Measurements from ENCODE around the gene SCP2.

Gene SCP2

GRCh38 chr1:53062708-53063591, 135.9 kb downstream of the SCP2 start:
- H3K4me3 ChIP-seq (ENCODE audit: insufficient read depth, low read length, poor library complexity, severe bottlenecking) = no peak overlapping the region
- H3K27ac ChIP-seq (ENCODE audit: low read depth, low read length) = no peak overlapping the region
- H2AFZ ChIP-seq (ENCODE audit: low read depth, low read length, severe bottlenecking) = no peak overlapping the region
- TF ChIP-seq EZH2phosphoT487 (conservative IDR thresholded peaks at IDR 0.05; ENCODE audit: low read length) (no peak), CTCF (IDR thresholded peaks at IDR 0.05; ENCODE audit: insufficient read depth, low read length, poor library complexity, severe bottlenecking) (no peak)
- no peaks in the 10 kb centered on the region for H3F3A ChIP-seq (ENCODE audit: insufficient read depth)
- no peak overlapping the region for H3K4me2 ChIP-seq (ENCODE audit: low read depth, low read length, poor library complexity, severe bottlenecking)
- H3K9me3 ChIP-seq (ENCODE audit: insufficient read depth, low read length) = no peaks in the 10 kb centered on the region
- H4K20me1 ChIP-seq (ENCODE audit: low read depth, low read length) = no peaks in the 10 kb centered on the region
- no peaks in the 10 kb centered on the region for H3K79me2 ChIP-seq (ENCODE audit: insufficient read depth, low read length)
- no peaks in the 10 kb centered on the region for H3K27me3 ChIP-seq (ENCODE audit: low read length)
- no peak overlapping the region for H3K9ac ChIP-seq (ENCODE audit: low read length)
- no peaks in the 10 kb centered on the region for H3K9me2 ChIP-seq (replicated peaks; ENCODE audit: insufficient read depth, low read length)
- no peaks in the 10 kb centered on the region for H3K36me3 ChIP-seq (ENCODE audit: low read length)

- Histone ChIP-seq H2AFZ (ENCODE audit: low read depth, low read length, severe bottlenecking) (no peak overlapping the region), H3K9me2 (replicated peaks; ENCODE audit: insufficient read depth, low read length) (no peaks in the 10 kb centered on the region), H3K9me3 (ENCODE audit: insufficient read depth, low read length) (no peaks in the 10 kb centered on the region), H3F3A (ENCODE audit: insufficient read depth) (no peaks in the 10 kb centered on the region), H3K4me3 (ENCODE audit: insufficient read depth, low read length, poor library complexity, severe bottlenecking) (no peak overlapping the region), H3K4me2 (ENCODE audit: low read depth, low read length, poor library complexity, severe bottlenecking) (no peak overlapping the region), H4K20me1 (ENCODE audit: low read depth, low read length) (no peaks in the 10 kb centered on the region), H3K27me3 (ENCODE audit: low read length) (no peaks in the 10 kb centered on the region), H3K9ac (ENCODE audit: low read length) (no peak overlapping the region), H3K79me2 (ENCODE audit: insufficient read depth, low read length) (no peaks in the 10 kb centered on the region), H3K36me3 (ENCODE audit: low read length) (no peaks in the 10 kb centered on the region), H3K27ac (ENCODE audit: low read depth, low read length) (no peak overlapping the region)
- TF ChIP-seq CTCF (IDR thresholded peaks at IDR 0.05; ENCODE audit: insufficient read depth, low read length, poor library complexity, severe bottlenecking) (no peak), EZH2phosphoT487 (conservative IDR thresholded peaks at IDR 0.05; ENCODE audit: low read length) (no peak)
Observed at GRCh38 chr1:53063744-53064515, 136.9 kb downstream of the SCP2 start.

GRCh38 chr1:53065391-53065790, 138.3 kb downstream of the SCP2 start:
- TF ChIP-seq CTCF (IDR thresholded peaks at IDR 0.05; ENCODE audit: insufficient read depth, low read length, poor library complexity, severe bottlenecking) = no peak
- no peak for TF ChIP-seq EZH2phosphoT487 (conservative IDR thresholded peaks at IDR 0.05; ENCODE audit: low read length)
- Histone ChIP-seq H3K27ac (ENCODE audit: low read depth, low read length) (no peak overlapping the region), H3K9ac (ENCODE audit: low read length) (no peak overlapping the region), H3K9me3 (ENCODE audit: insufficient read depth, low read length) (no peaks in the 10 kb centered on the region), H3K4me3 (ENCODE audit: insufficient read depth, low read length, poor library complexity, severe bottlenecking) (no peak overlapping the region), H3K4me2 (ENCODE audit: low read depth, low read length, poor library complexity, severe bottlenecking) (no peak overlapping the region), H3F3A (ENCODE audit: insufficient read depth) (no peaks in the 10 kb centered on the region), H4K20me1 (ENCODE audit: low read depth, low read length) (no peaks in the 10 kb centered on the region), H3K36me3 (ENCODE audit: low read length) (no peaks in the 10 kb centered on the region), H2AFZ (ENCODE audit: low read depth, low read length, severe bottlenecking) (no peak overlapping the region), H3K27me3 (ENCODE audit: low read length) (no peaks in the 10 kb centered on the region), H3K79me2 (ENCODE audit: insufficient read depth, low read length) (no peaks in the 10 kb centered on the region), H3K9me2 (replicated peaks; ENCODE audit: insufficient read depth, low read length) (no peaks in the 10 kb centered on the region)
